ENCODE measurements around the gene BPIFB6. TPM values are rescaled to one million over a fixed set of nuclear protein-coding genes. Genes with fewer than 3 reads are reported as not detected.

BPIFB6 gene
- polyA plus RNA-seq, 3 donors, result not detected

DNA sequence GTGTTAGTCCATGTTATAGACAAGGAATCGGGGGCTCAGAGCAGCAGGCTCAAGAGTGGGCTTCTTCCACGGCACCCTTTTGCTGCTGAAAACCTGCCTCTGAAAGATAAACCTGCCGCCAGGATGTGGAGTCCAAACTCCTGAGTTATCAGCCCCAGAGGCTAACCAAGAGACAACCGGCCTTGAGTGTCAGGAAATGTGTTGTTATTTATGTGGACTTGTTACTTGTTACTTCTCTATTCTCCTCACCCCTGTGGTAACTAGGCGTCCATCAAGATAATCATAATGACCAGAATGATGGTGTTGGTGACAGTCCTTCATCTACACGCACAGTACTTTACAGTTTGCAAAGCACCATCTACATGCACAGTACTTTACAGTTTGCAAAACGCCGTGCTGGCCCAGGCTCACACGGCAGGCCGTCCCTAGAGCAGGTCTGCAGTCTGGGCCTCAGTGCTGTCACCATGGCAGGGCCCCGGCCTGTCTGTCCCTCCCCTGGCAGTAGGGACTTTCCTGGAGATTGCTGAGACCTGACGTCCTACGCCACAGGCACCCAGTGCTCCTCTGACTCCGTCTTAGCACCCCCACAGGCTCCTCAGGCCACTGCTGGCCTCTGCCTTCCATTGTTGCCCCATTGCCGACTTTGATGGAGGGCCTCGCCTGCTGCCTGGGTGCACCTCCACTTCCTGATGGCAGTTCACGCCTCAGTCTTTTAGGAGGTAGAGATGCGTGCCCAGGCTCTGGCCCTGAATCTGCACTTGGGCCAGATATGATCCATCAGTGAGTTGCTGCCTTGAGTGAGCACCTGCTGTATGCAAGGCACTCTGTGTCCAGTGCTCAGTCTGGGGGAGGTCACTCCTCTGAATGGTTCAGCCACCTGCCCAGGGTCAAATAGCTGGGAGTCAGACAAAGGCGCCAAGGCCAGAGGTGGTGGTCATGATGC lies 38.9 kb downstream of the BPIFB6 start:
- Histone ChIP-seq H3K9me3 (replicated peaks in 1 of 2; ENCODE audit: control insufficient read depth in 1 of 2, insufficient read depth in 1 of 2, low read length in 2 of 2) (no peaks in the 10 kb centered on the region), H3K4me2 (replicated peaks; ENCODE audit: extremely low read depth, low read length, poor library complexity, severe bottlenecking) (no peak overlapping the region), H2AFZ (ENCODE audit: insufficient read depth, low read depth, low read length, poor library complexity, severe bottlenecking) (no peak overlapping the region), H3K27ac (ENCODE audit: low read depth in 1 of 2, low read length in 2 of 2) (no peak overlapping the region), H3K36me3 (replicated peaks in 1 of 2; ENCODE audit: control insufficient read depth in 1 of 2, insufficient read depth in 2 of 2, low read length in 2 of 2) (no peaks in the 10 kb centered on the region), H4K20me1 (ENCODE audit: insufficient read depth, low read length) (no peaks in the 10 kb centered on the region), H3K79me2 (ENCODE audit: insufficient read depth, low read length) (no peaks in the 10 kb centered on the region), H3K9ac (ENCODE audit: insufficient read depth, low read length, poor library complexity, severe bottlenecking) (peak overlapping the region; percentile 1), H3K27me3 (ENCODE audit: control insufficient read depth in 2 of 2, insufficient read depth in 2 of 2, low read length in 2 of 2) (no peaks in the 10 kb centered on the region), H3K4me1 (ENCODE audit: control insufficient read depth in 1 of 2, insufficient read depth in 2 of 2, low read length in 2 of 2) (peaks cover 11 to 12% of the 10 kb centered on the region in 2 donors), H3K4me3 (replicated peaks in 1 of 3; ENCODE audit: low read depth in 2 of 3, low read length in 3 of 3) (no peak overlapping the region)
- Mint-ChIP-seq H3K27me3 (ENCODE audit: low read depth in 3 of 3) (peaks cover 1 to 3% (median 1%) of the 10 kb centered on the region in 3 donors), H3K27ac (peak overlapping the region in 1 of 7 donors; percentile 66), H3K4me3 (no peak overlapping the region), H3K9me3 (no peaks in the 10 kb centered on the region), H3K4me1 (peaks cover 13% of the 10 kb centered on the region), H3K36me3 (no peaks in the 10 kb centered on the region)
- TF ChIP-seq, protein P1, sequence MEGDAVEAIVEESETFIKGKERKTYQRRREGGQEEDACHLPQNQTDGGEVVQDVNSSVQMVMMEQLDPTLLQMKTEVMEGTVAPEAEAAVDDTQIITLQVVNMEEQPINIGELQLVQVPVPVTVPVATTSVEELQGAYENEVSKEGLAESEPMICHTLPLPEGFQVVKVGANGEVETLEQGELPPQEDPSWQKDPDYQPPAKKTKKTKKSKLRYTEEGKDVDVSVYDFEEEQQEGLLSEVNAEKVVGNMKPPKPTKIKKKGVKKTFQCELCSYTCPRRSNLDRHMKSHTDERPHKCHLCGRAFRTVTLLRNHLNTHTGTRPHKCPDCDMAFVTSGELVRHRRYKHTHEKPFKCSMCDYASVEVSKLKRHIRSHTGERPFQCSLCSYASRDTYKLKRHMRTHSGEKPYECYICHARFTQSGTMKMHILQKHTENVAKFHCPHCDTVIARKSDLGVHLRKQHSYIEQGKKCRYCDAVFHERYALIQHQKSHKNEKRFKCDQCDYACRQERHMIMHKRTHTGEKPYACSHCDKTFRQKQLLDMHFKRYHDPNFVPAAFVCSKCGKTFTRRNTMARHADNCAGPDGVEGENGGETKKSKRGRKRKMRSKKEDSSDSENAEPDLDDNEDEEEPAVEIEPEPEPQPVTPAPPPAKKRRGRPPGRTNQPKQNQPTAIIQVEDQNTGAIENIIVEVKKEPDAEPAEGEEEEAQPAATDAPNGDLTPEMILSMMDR (IDR thresholded peaks at IDR 0.05), result no peak
- 80% methylated on average over 16 of the region's 19 CpGs for WGBS (ENCODE audit: insufficient coverage)
- DNase-seq, result no peak
- intact Hi-C loops (cut with micrococcal nuclease), result no loop called here

DNA sequence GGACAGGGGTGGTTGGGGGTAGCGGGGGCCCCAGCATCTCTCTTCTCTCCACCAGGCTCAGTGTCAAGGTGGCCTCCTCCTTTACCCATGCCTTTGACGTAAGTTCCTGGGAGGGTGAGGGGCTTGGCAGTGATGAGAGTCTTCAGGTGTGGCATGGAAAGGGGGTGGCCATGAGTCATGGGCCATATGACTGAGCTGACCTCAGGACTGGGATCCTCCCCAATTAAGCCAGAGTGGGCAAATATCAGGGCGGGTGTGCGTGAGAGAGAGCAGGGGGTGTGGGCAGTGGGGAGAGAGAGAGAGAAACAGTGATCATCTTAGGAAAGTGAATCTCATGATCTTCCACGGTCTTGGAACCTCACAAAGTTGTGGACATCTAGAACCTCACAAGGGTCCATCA lies 39.8 kb downstream of the BPIFB6 start:
- Mint-ChIP-seq H3K27ac (no peak overlapping the region), H3K4me3 (no peak overlapping the region), H3K27me3 (ENCODE audit: low read depth in 3 of 3) (peaks cover 1 to 2% (median 1%) of the 10 kb centered on the region in 3 donors), H3K36me3 (no peaks in the 10 kb centered on the region), H3K4me1 (peaks cover 13% of the 10 kb centered on the region), H3K9me3 (no peaks in the 10 kb centered on the region)
- no peak overlapping the region for H2AFZ ChIP-seq (ENCODE audit: insufficient read depth, low read depth, low read length, poor library complexity, severe bottlenecking)
- TF ChIP-seq, protein P1 (IDR thresholded peaks at IDR 0.05), result no peak
- no peaks in the 10 kb centered on the region for H3K79me2 ChIP-seq (ENCODE audit: insufficient read depth, low read length)
- no peak overlapping the region for H3K27ac ChIP-seq (ENCODE audit: low read depth in 1 of 2, low read length in 2 of 2)
- no peaks in the 10 kb centered on the region for H3K27me3 ChIP-seq (ENCODE audit: control insufficient read depth in 2 of 2, insufficient read depth in 2 of 2, low read length in 2 of 2)
- H3K9me3 ChIP-seq (replicated peaks in 1 of 2; ENCODE audit: control insufficient read depth in 1 of 2, insufficient read depth in 1 of 2, low read length in 2 of 2), result no peaks in the 10 kb centered on the region
- no peak overlapping the region for H3K4me3 ChIP-seq (replicated peaks in 1 of 3; ENCODE audit: low read depth in 2 of 3, low read length in 3 of 3)
- H3K4me1 ChIP-seq (ENCODE audit: control insufficient read depth in 1 of 2, insufficient read depth in 2 of 2, low read length in 2 of 2), result peaks cover 11 to 12% of the 10 kb centered on the region in 2 donors
- no peak overlapping the region for H3K9ac ChIP-seq (ENCODE audit: insufficient read depth, low read length, poor library complexity, severe bottlenecking)
- DNase-seq, result no peak
- intact Hi-C loops (cut with micrococcal nuclease), result no loop called here
- no peaks in the 10 kb centered on the region for H3K36me3 ChIP-seq (replicated peaks in 1 of 2; ENCODE audit: control insufficient read depth in 1 of 2, insufficient read depth in 2 of 2, low read length in 2 of 2)
- WGBS (ENCODE audit: insufficient coverage), result 90% methylated on average over 2 of the region's 5 CpGs
- no peak overlapping the region for H3K4me2 ChIP-seq (replicated peaks; ENCODE audit: extremely low read depth, low read length, poor library complexity, severe bottlenecking)
- H4K20me1 ChIP-seq (ENCODE audit: insufficient read depth, low read length), result no peaks in the 10 kb centered on the region

Data from CD14-positive monocyte (primary cell).